Head of caudate nucleus (tissue), 42 donors: ENCODE measurements around the gene LRRC36.
A peak's percentile ranks its signal among the peaks of the same experiment; 100 is the strongest.

Experiments
- DNase-seq, 42 donors: peaks; one replicate each; pipeline versions ENCODE4 v3.0.0 to v3.0.0-alpha.2; 2020 to 2021; ENCODE audit warnings: mixed read lengths in 7 of 42
- intact Hi-C: fragments of 100-400 bp; cut with DNase I; formaldehyde crosslinking; loops from one replicate; pipeline ENCODE4 v1.15.0; 2022

Gene LRRC36

GRCh38 chr16:67291461-67291860 lies 35.2 kb upstream of the LRRC36 start:
- intact Hi-C loops: no loop called here
- no peak for DNase-seq

GRCh38 chr16:67294171-67294757 lies 32.4 kb upstream of the LRRC36 start:
- intact Hi-C loops: no loop called here
- DNase-seq: no peak

GRCh38 chr16:67294938-67295361 lies 31.7 kb upstream of the LRRC36 start:
- intact Hi-C loops: no loop called here
- DNase-seq: no peak

GRCh38 chr16:67296420-67296819 lies 30.2 kb upstream of the LRRC36 start:
- no peak for DNase-seq
- intact Hi-C loops: no loop called here

- DNase-seq: no peak
- intact Hi-C loops: no loop called here
Measured at GRCh38 chr16:67298277-67298676, 28.3 kb upstream of the LRRC36 start.

- DNase-seq: no peak
Measured at GRCh38 chr16:67299269-67299668, 27.3 kb upstream of the LRRC36 start.

GRCh38 chr16:67301080-67301782 lies 25.4 kb upstream of the LRRC36 start:
- intact Hi-C loops: no loop called here
- DNase-seq: no peak

More at GRCh38 chr16:67299269-67299668, 27.3 kb upstream of the LRRC36 start:
- intact Hi-C loops: no loop called here

GRCh38 chr16:67302076-67302475 lies 24.5 kb upstream of the LRRC36 start:
- no peak for DNase-seq
- intact Hi-C loops: no loop called here

- intact Hi-C loops: no loop called here
- DNase-seq: no peak
Measured at GRCh38 chr16:67302970-67303369, 23.6 kb upstream of the LRRC36 start.

GRCh38 chr16:67304020-67304419 lies 22.6 kb upstream of the LRRC36 start:
- no peak for DNase-seq
- intact Hi-C loops: no loop called here

GRCh38 chr16:67305216-67306071 lies 21.2 kb upstream of the LRRC36 start:
- intact Hi-C loops: no loop called here

GRCh38 chr16:67310561-67310960 lies 16.1 kb upstream of the LRRC36 start:
- no peak for DNase-seq
- intact Hi-C loops: no loop called here

More at GRCh38 chr16:67305216-67306071, 21.2 kb upstream of the LRRC36 start:
- DNase-seq: no peak

- DNase-seq: no peak
- intact Hi-C loops: no loop called here
Measured at GRCh38 chr16:67311607-67312488, 14.8 kb upstream of the LRRC36 start.

- DNase-seq: no peak
- intact Hi-C loops: no loop called here
Measured at GRCh38 chr16:67312719-67313118, 13.9 kb upstream of the LRRC36 start.

GRCh38 chr16:67317853-67318252 lies 8.8 kb upstream of the LRRC36 start:
- no peak for DNase-seq
- intact Hi-C loops: no loop called here

GRCh38 chr16:67326115-67326471 lies 522 bp upstream of the LRRC36 start:
- intact Hi-C loops: no loop called here
- peak in 2 of 42 donors; percentile 31 to 33 for DNase-seq

- intact Hi-C loops: no loop called here
Measured at GRCh38 chr16:67327743-67328142, 1.1 kb downstream of the LRRC36 start.

GRCh38 chr16:67329901-67330300 lies 3.3 kb downstream of the LRRC36 start:
- no peak for DNase-seq
- intact Hi-C loops: no loop called here

More at GRCh38 chr16:67327743-67328142, 1.1 kb downstream of the LRRC36 start:
- DNase-seq: peak in 2 of 42 donors; percentile 25 to 28

GRCh38 chr16:67333315-67333714 lies 6.7 kb downstream of the LRRC36 start:
- intact Hi-C loops: no loop called here

More at GRCh38 chr16:67333315-67333714, 6.7 kb downstream of the LRRC36 start:
- no peak for DNase-seq
